HepG2 (cell line): ENCODE results near the gene MAML1. TPM values are rescaled to one million over a fixed set of nuclear protein-coding genes. Genes with fewer than 3 reads are reported as not detected.
A peak's percentile ranks its signal among the peaks of the same experiment; 100 is the strongest.

Experiments used
- CBX5 ChIP-seq: sonication (generic); formaldehyde crosslinking; IDR thresholded peaks from 2 replicates; pipeline ENCODE4 v1.4.0; 2020; ENCODE audit warnings: missing genetic modification reagents, borderline replicate concordance
- FOXA1 ChIP-seq, 2 experiments: fragments of 450-650 bp in 1 of 2; sonication (generic) in 1 of 2; formaldehyde crosslinking in 1 of 2; IDR thresholded peaks; 2 replicates each; pipeline versions ENCODE4 v1.4.0 to v1.6.1; 2016 to 2020; ENCODE audit warnings: missing genetic modification reagents in 1 of 2
- FOXK2 ChIP-seq: fragments of 450-650 bp; IDR thresholded peaks from 2 replicates; pipeline ENCODE4 v1.6.1; 2016
- FOXP1 ChIP-seq, 2 experiments: fragments of 450-650 bp in 1 of 2; IDR thresholded peaks; 2 replicates each; pipeline ENCODE4 v1.6.1; 2017 to 2018; ENCODE audit warnings: antibody characterized with exemption in 1 of 2
- HHEX ChIP-seq: IDR thresholded peaks from 2 replicates; pipeline ENCODE4 v1.6.1; 2016; ENCODE audit warnings: control low read depth
- KAT2B ChIP-seq: fragments of 150-350 bp; IDR thresholded peaks from 2 replicates; pipeline ENCODE4 v1.6.1; 2014; ENCODE audit warnings: low read depth, low read length, borderline replicate concordance
- MATR3 ChIP-seq: sonication (generic); formaldehyde crosslinking; IDR thresholded peaks from 2 replicates; pipeline ENCODE4 v1.4.0; 2020; ENCODE audit warnings: missing genetic modification reagents
- MEIS1 ChIP-seq: sonication (generic); formaldehyde crosslinking; IDR thresholded peaks from 2 replicates; pipeline ENCODE4 v1.9.0; 2021; ENCODE audit warnings: mild to moderate bottlenecking, missing genetic modification reagents, moderate library complexity, borderline replicate concordance
- SMAD1 ChIP-seq: sonication (generic); formaldehyde crosslinking; IDR thresholded peaks from 2 replicates; pipeline ENCODE4 v1.4.0; 2020; ENCODE audit warnings: missing genetic modification reagents, low read depth, mild to moderate bottlenecking, borderline replicate concordance
- SNAI1 ChIP-seq: sonication (generic); formaldehyde crosslinking; IDR thresholded peaks from 2 replicates; pipeline ENCODE4 v1.5.0; 2020; ENCODE audit warnings: mild to moderate bottlenecking, missing genetic modification reagents, borderline replicate concordance
- STAT5B ChIP-seq: sonication (generic); formaldehyde crosslinking; IDR thresholded peaks from 2 replicates; pipeline ENCODE4 v1.4.0; 2020; ENCODE audit warnings: missing genetic modification reagents
- TOPORS ChIP-seq: sonication (generic); formaldehyde crosslinking; IDR thresholded peaks from 2 replicates; pipeline ENCODE4 v1.8.0; 2023; ENCODE audit warnings: mild to moderate bottlenecking, missing genetic modification reagents
- TP53 ChIP-seq: sonication (generic); formaldehyde crosslinking; conservative IDR thresholded peaks from 2 replicates; pipeline ENCODE4 v1.4.0; 2020; ENCODE audit warnings: missing genetic modification reagents
- ZC3H4 ChIP-seq: sonication (generic); formaldehyde crosslinking; IDR thresholded peaks from 2 replicates; pipeline ENCODE4 v1.4.0; 2020; ENCODE audit warnings: missing genetic modification reagents, borderline replicate concordance
- ZFY ChIP-seq: sonication (generic); formaldehyde crosslinking; IDR thresholded peaks from 2 replicates; pipeline ENCODE4 v1.4.0; 2020; ENCODE audit warnings: missing genetic modification reagents
- ZIK1 ChIP-seq: sonication (generic); formaldehyde crosslinking; IDR thresholded peaks from 2 replicates; pipeline ENCODE4 v1.5.0; 2020; ENCODE audit warnings: mild to moderate bottlenecking, low read depth, missing genetic modification reagents, borderline replicate concordance
- ZNF496 ChIP-seq: sonication (generic); formaldehyde crosslinking; IDR thresholded peaks from 2 replicates; pipeline ENCODE4 v1.8.1; 2023; ENCODE audit warnings: mild to moderate bottlenecking, moderate library complexity, missing genetic modification reagents; ENCODE audit not compliant: insufficient replicate concordance
- polyA plus RNA-seq, 8 experiments: library from polyadenylated mRNA; depleted of rRNA in 3 of 8; stranded (reverse) in 7 of 8; unstranded in 1 of 8; fragments of >200 nt; fragmentation: Illumina TruSeq in 4 of 8; extraction: Trizol in 4 of 8; gene quantifications; 2 replicates each; pipeline versions ENCODE4 v1.2.1 to v1.2.3, GENCODE V29; 2011 to 2016; ENCODE audit warnings: low read depth in 4 of 8, missing spikeins in 1 of 8, mixed read lengths in 1 of 8; ENCODE audit not compliant: insufficient read depth in 1 of 8
- total RNA-seq, 5 experiments: library from RNA; depleted of rRNA; stranded (reverse); fragments of >200 nt; fragmentation: Illumina TruSeq; extraction: Trizol; gene quantifications; 2 replicates each; pipeline ENCODE4 v1.2.3, GENCODE V29; 2016; ENCODE audit warnings: low read depth in 1 of 5
- TF ChIP-seq, protein P1 (sequence below): sonication (generic); formaldehyde crosslinking; IDR thresholded peaks from 2 replicates; pipeline ENCODE4 v1.4.0; 2020; ENCODE audit warnings: missing genetic modification reagents
- TF ChIP-seq, protein P2 (sequence below): sonication (generic); formaldehyde crosslinking; conservative IDR thresholded peaks from 2 replicates; pipeline ENCODE4 v1.5.0; 2020; ENCODE audit warnings: missing genetic modification reagents
- TF ChIP-seq, protein P3 (sequence below): sonication (generic); formaldehyde crosslinking; IDR thresholded peaks from 2 replicates; pipeline ENCODE4 v1.5.0; 2020; ENCODE audit warnings: missing genetic modification reagents

MAML1 gene
- total and polyA plus RNA-seq, 2 of the 13 experiments (the other 11 are each of a cell fraction or from before 2014, with no cell fraction given), result 10.0 to 10.8 TPM

DNA sequence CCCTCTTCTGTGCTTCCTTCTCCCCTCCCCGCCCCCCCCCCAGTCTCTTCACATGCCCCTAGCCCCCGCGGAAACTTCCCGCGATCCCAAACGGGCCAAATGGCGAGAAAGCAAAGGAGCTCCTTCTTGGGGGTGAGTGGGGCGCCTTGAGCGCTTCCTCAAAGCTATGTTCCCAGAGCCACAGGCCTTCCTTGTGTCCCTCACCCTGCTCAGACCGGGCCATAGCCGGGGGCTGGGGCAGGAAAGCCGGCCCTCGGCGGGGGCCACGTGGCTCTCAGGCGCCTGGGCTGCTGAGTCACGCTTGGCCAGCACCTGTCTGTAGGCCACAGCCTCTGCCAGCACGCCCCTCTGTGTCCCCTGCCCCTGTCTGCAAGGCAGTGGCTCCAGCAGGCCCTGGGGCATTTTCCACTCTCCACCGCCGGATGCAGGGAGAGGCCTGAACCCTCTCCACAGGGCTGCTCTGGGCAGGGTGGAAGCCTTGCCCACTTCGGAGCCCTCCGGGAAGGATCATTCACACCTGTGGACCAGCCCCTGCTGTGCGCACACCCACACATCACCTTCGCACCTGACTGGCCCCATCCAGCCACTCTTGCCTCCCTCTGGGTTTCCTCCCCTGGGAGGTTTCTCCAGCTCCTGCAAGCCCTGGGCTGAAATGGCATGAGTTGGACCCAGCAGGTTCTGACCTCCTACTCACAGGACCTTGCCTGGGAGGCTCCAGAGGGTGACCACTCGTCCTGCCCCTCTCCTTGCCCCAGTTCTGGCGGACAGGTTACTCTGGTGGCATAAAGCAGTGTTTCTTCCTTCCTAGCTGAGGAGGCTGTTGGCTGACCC, 86.9 kb downstream of the MAML1 start (continued):
- TF ChIP-seq ZFY (CRISPR knock-in tag), result peak; percentile 97
- TF ChIP-seq TOPORS (CRISPR knock-in tag), result peak; percentile 21
- TF ChIP-seq CBX5 (CRISPR knock-in tag), result peak; percentile 69; the same call in 1 of the 2 replicates
- TF ChIP-seq, protein P1, sequence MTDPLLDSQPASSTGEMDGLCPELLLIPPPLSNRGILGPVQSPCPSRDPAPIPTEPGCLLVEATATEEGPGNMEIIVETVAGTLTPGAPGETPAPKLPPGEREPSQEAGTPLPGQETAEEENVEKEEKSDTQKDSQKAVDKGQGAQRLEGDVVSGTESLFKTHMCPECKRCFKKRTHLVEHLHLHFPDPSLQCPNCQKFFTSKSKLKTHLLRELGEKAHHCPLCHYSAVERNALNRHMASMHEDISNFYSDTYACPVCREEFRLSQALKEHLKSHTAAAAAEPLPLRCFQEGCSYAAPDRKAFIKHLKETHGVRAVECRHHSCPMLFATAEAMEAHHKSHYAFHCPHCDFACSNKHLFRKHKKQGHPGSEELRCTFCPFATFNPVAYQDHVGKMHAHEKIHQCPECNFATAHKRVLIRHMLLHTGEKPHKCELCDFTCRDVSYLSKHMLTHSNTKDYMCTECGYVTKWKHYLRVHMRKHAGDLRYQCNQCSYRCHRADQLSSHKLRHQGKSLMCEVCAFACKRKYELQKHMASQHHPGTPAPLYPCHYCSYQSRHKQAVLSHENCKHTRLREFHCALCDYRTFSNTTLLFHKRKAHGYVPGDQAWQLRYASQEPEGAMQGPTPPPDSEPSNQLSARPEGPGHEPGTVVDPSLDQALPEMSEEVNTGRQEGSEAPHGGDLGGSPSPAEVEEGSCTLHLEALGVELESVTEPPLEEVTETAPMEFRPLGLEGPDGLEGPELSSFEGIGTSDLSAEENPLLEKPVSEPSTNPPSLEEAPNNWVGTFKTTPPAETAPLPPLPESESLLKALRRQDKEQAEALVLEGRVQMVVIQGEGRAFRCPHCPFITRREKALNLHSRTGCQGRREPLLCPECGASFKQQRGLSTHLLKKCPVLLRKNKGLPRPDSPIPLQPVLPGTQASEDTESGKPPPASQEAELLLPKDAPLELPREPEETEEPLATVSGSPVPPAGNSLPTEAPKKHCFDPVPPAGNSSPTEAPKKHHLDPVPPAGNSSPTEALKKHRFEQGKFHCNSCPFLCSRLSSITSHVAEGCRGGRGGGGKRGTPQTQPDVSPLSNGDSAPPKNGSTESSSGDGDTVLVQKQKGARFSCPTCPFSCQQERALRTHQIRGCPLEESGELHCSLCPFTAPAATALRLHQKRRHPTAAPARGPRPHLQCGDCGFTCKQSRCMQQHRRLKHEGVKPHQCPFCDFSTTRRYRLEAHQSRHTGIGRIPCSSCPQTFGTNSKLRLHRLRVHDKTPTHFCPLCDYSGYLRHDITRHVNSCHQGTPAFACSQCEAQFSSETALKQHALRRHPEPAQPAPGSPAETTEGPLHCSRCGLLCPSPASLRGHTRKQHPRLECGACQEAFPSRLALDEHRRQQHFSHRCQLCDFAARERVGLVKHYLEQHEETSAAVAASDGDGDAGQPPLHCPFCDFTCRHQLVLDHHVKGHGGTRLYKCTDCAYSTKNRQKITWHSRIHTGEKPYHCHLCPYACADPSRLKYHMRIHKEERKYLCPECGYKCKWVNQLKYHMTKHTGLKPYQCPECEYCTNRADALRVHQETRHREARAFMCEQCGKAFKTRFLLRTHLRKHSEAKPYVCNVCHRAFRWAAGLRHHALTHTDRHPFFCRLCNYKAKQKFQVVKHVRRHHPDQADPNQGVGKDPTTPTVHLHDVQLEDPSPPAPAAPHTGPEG, result peak; percentile 51; the same call in 1 of the 2 replicates
- no peak; the same call in 1 of the 2 replicates for TF ChIP-seq SNAI1 (CRISPR knock-in tag)
- no peak for TF ChIP-seq ZIK1 (CRISPR knock-in tag)
- no peak for TF ChIP-seq SMAD1 (CRISPR knock-in tag)
- no peak for TF ChIP-seq ZC3H4 (CRISPR knock-in tag)
- TF ChIP-seq ZNF496 (CRISPR knock-in tag), result no peak
- no peak for TF ChIP-seq STAT5B (CRISPR knock-in tag)
- TF ChIP-seq TP53 (CRISPR knock-in tag), result no peak
- no peak for TF ChIP-seq KAT2B
- no peak for TF ChIP-seq FOXK2
- TF ChIP-seq HHEX, result no peak
- no peak for TF ChIP-seq MATR3 (CRISPR knock-in tag)
- TF ChIP-seq, protein P2, sequence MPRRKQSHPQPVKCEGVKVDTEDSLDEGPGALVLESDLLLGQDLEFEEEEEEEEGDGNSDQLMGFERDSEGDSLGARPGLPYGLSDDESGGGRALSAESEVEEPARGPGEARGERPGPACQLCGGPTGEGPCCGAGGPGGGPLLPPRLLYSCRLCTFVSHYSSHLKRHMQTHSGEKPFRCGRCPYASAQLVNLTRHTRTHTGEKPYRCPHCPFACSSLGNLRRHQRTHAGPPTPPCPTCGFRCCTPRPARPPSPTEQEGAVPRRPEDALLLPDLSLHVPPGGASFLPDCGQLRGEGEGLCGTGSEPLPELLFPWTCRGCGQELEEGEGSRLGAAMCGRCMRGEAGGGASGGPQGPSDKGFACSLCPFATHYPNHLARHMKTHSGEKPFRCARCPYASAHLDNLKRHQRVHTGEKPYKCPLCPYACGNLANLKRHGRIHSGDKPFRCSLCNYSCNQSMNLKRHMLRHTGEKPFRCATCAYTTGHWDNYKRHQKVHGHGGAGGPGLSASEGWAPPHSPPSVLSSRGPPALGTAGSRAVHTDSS (CRISPR knock-in tag), result no peak
- no peak for TF ChIP-seq MEIS1
- TF ChIP-seq, protein P3, sequence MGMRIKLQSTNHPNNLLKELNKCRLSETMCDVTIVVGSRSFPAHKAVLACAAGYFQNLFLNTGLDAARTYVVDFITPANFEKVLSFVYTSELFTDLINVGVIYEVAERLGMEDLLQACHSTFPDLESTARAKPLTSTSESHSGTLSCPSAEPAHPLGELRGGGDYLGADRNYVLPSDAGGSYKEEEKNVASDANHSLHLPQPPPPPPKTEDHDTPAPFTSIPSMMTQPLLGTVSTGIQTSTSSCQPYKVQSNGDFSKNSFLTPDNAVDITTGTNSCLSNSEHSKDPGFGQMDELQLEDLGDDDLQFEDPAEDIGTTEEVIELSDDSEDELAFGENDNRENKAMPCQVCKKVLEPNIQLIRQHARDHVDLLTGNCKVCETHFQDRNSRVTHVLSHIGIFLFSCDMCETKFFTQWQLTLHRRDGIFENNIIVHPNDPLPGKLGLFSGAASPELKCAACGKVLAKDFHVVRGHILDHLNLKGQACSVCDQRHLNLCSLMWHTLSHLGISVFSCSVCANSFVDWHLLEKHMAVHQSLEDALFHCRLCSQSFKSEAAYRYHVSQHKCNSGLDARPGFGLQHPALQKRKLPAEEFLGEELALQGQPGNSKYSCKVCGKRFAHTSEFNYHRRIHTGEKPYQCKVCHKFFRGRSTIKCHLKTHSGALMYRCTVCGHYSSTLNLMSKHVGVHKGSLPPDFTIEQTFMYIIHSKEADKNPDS (CRISPR knock-in tag), result no peak
- no peak for TF ChIP-seq FOXA1 (IDR thresholded peaks at IDR 0.05)
- peak; percentile 25; the same call in 1 of the 2 replicates for TF ChIP-seq FOXA1 (CRISPR knock-in tag; IDR thresholded peaks at IDR 0.05)
- no peak for TF ChIP-seq FOXP1 (IDR thresholded peaks at IDR 0.05)
- no peak for TF ChIP-seq FOXP1 (CRISPR knock-in tag; IDR thresholded peaks at IDR 0.05)
